Hepatocyte (in vitro differentiated cells): Measurements from ENCODE around the gene RETSAT. TPM values are rescaled to one million over a fixed set of nuclear protein-coding genes. Genes with fewer than 3 reads are reported as not detected.

Experiments
- DNase-seq: peaks from one replicate; pipeline ENCODE4 v3.0.0-alpha.2; 2016; ENCODE audit warnings: low spot score
- H2AFZ ChIP-seq: fragments of 200-600 bp; sonication (generic); 2 replicates; pipeline ENCODE4 v1.6.0; 2016; ENCODE audit warnings: antibody characterized with exemption, mild to moderate bottlenecking
- H3K27ac ChIP-seq: fragments of 200-600 bp; sonication (generic); 2 replicates; pipeline ENCODE4 v1.5.1; 2016; ENCODE audit warnings: mild to moderate bottlenecking
- H3K27me3 ChIP-seq: fragments of 200-600 bp; sonication (generic); 2 replicates; pipeline ENCODE4 v1.6.1; 2016
- H3K36me3 ChIP-seq: fragments of 200-600 bp; sonication (generic); replicated peaks from 2 replicates; pipeline ENCODE4 v1.5.1; 2016; ENCODE audit warnings: low read depth; ENCODE audit not compliant: insufficient read depth
- H3K4me1 ChIP-seq: fragments of 200-600 bp; sonication (generic); 2 replicates; pipeline ENCODE4 v1.5.1; 2016; ENCODE audit warnings: mild to moderate bottlenecking, moderate library complexity; ENCODE audit not compliant: insufficient read depth
- H3K4me2 ChIP-seq: fragments of 200-600 bp; sonication (generic); 2 replicates; pipeline ENCODE4 v1.6.0; 2016
- H3K4me3 ChIP-seq: fragments of 200-600 bp; sonication (generic); 2 replicates; pipeline ENCODE4 v1.5.1; 2016; ENCODE audit warnings: mild to moderate bottlenecking
- H3K79me2 ChIP-seq: fragments of 200-600 bp; sonication (generic); 2 replicates; pipeline ENCODE4 v1.6.0; 2017; ENCODE audit warnings: mild to moderate bottlenecking
- H3K9me2 ChIP-seq: fragments of 200-600 bp; sonication (generic); replicated peaks from 2 replicates; pipeline ENCODE4 v1.6.0; 2017; ENCODE audit warnings: mild to moderate bottlenecking; ENCODE audit not compliant: insufficient read depth
- H3K9me3 ChIP-seq: fragments of 200-600 bp; sonication (generic); 2 replicates; pipeline ENCODE4 v1.5.1; 2016; ENCODE audit warnings: low read depth, mild to moderate bottlenecking
- H4K20me1 ChIP-seq: fragments of 200-600 bp; sonication (generic); 2 replicates; pipeline ENCODE4 v1.6.0; 2016; ENCODE audit warnings: mild to moderate bottlenecking; ENCODE audit not compliant: insufficient read depth, poor library complexity, severe bottlenecking
- EZH2 ChIP-seq: fragments of 200-600 bp; sonication (generic); IDR thresholded peaks from 2 replicates; pipeline ENCODE4 v1.6.1; 2016; ENCODE audit warnings: antibody characterized with exemption, mild to moderate bottlenecking, borderline replicate concordance
- EZH2phosphoT487 ChIP-seq: fragments of 200-600 bp; sonication (generic); IDR thresholded peaks from one replicate; pipeline ENCODE4 v1.6.1; 2018; ENCODE audit warnings: antibody characterized with exemption, mild to moderate bottlenecking, low read depth, moderate library complexity; ENCODE audit not compliant: unreplicated experiment, severe bottlenecking
- WGBS: methylation state at CpG from one replicate; pipeline ENCODE4 v1.1.6; 2016; ENCODE audit warnings: low lambda C conversion rate; ENCODE audit errors: missing lambda C conversion rate; 5-methylcytosine and 5-hydroxymethylcytosine counted together
- polyA plus RNA-seq: library from polyadenylated mRNA; unstranded; fragments of >200 nt; fragmentation: Nextera tagmentation; extraction: Ambion mirVana; gene quantifications from 2 replicates; pipeline ENCODE4 v1.2.1, GENCODE V29; 2016
- total RNA-seq: library from RNA; depleted of rRNA; stranded (reverse); fragments of >200 nt; gene quantifications from 2 replicates; pipeline ENCODE4 v1.2.3, GENCODE V29; 2014
- TF ChIP-seq, protein P1 (sequence below): fragments of 200-600 bp; sonication (generic); IDR thresholded peaks from 2 replicates; pipeline ENCODE4 v1.5.1; 2016; ENCODE audit warnings: antibody characterized with exemption, mild to moderate bottlenecking; ENCODE audit not compliant: poor library complexity

The RETSAT gene
- total RNA-seq (55.3 and 58.5 TPM in 2 replicates), polyA plus RNA-seq (22.2 and 24.7 TPM in 2 replicates)

DNA sequence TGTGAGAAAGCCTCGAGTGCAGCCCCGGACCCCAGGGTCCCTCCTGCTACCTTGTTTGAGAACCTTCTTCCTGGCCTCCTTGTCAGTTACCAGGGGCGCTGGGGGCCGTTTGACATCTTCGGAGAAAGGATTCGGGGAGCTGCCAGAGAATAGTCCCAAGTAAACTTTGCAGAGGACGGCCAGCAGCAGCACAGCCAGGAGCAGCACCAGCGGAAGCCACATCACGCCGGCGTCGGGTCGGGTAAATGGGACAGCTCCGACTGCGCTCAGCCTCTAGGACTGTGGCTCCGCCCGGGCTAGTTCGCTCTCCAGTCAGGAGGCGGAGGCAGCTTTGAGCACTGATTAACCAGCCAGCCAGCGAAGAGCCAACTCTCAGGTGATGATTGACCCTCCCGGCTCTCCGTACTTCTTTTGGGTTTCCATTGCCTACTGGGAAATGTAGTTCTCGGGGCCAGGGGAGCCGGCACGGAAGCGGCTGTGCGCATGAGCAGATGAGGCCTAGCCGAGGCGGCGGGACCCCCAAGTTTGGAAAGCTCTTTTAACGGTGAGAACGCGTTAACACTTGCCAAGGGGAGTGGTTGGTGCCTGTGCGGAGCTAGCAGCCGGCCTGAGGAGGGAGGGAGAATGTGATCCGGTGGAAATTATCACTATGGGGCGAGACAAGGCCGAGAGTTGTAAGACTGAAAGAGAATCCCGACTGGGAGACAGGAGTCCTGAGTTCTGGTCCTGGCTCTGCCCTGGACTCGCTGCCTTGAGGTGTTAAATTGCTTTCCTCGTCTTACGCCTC lies at the start of gene RETSAT, which contains the start of gene ELMOD3:
Gene RETSAT, minus strand, starts transcription at position 243 of the 787 bp plus-strand sequence. Its CDS starts 21 bp downstream, at position 222.
Gene ELMOD3, plus strand, starts transcription at position 484 of the 787 bp plus-strand sequence. CDS start 2,430 bp downstream, outside the sequence.
- H3K36me3 ChIP-seq = no peaks in the 10 kb centered on the region
- H3K4me1 ChIP-seq = peaks cover 10% of the 10 kb centered on the region
- H4K20me1 ChIP-seq = no peaks in the 10 kb centered on the region
- peak within 1 kb of the TSS; percentile 91 for H3K4me2 ChIP-seq
- DNase-seq = peak; percentile 99
- 1% methylated on average over 42 of the region's 42 CpGs for WGBS
- H3K4me3 ChIP-seq = peak within 1 kb of the TSS; percentile 59
- no peaks in the 10 kb centered on the region for H3K9me2 ChIP-seq
- H2AFZ ChIP-seq = peak within 1 kb of the TSS; percentile 78
- TF ChIP-seq EZH2phosphoT487 (no peak), EZH2 (no peak)
- TF ChIP-seq, protein P1, sequence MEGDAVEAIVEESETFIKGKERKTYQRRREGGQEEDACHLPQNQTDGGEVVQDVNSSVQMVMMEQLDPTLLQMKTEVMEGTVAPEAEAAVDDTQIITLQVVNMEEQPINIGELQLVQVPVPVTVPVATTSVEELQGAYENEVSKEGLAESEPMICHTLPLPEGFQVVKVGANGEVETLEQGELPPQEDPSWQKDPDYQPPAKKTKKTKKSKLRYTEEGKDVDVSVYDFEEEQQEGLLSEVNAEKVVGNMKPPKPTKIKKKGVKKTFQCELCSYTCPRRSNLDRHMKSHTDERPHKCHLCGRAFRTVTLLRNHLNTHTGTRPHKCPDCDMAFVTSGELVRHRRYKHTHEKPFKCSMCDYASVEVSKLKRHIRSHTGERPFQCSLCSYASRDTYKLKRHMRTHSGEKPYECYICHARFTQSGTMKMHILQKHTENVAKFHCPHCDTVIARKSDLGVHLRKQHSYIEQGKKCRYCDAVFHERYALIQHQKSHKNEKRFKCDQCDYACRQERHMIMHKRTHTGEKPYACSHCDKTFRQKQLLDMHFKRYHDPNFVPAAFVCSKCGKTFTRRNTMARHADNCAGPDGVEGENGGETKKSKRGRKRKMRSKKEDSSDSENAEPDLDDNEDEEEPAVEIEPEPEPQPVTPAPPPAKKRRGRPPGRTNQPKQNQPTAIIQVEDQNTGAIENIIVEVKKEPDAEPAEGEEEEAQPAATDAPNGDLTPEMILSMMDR = no peak
- H3K79me2 ChIP-seq = peaks cover 44% of the 10 kb centered on the region
- H3K9me3 ChIP-seq = no peaks in the 10 kb centered on the region
- no peaks in the 10 kb centered on the region for H3K27me3 ChIP-seq
- peak within 1 kb of the TSS; percentile 81 for H3K27ac ChIP-seq

- 96% methylated on average over 8 of the region's 8 CpGs for WGBS
- Histone ChIP-seq H3K4me3 (no peak overlapping the region), H4K20me1 (no peaks in the 10 kb centered on the region), H3K9me3 (no peaks in the 10 kb centered on the region), H3K79me2 (peaks cover 11% of the 10 kb centered on the region), H3K4me1 (no peaks in the 10 kb centered on the region), H3K27ac (no peak overlapping the region), H3K27me3 (no peaks in the 10 kb centered on the region), H3K9me2 (no peaks in the 10 kb centered on the region), H2AFZ (no peak overlapping the region), H3K4me2 (no peak overlapping the region), H3K36me3 (no peaks in the 10 kb centered on the region)
- TF ChIP-seq EZH2phosphoT487 (no peak), EZH2 (no peak)
- TF ChIP-seq, protein P1 = no peak
- no peak for DNase-seq
Observed at GRCh38 chr2:85401844-85402243, 47.5 kb upstream of the RETSAT start.

- no peak for DNase-seq
- H4K20me1 ChIP-seq = no peaks in the 10 kb centered on the region
Observed at GRCh38 chr2:85401464-85401805, 47.1 kb upstream of the RETSAT start.

More at GRCh38 chr2:85401464-85401805, 47.1 kb upstream of the RETSAT start:
- peaks cover 11% of the 10 kb centered on the region for H3K79me2 ChIP-seq
- no peaks in the 10 kb centered on the region for H3K27me3 ChIP-seq
- TF ChIP-seq EZH2phosphoT487 (no peak), EZH2 (no peak)
- TF ChIP-seq, protein P1 = no peak
- 92% methylated on average over 7 of the region's 7 CpGs for WGBS
- H3K9me3 ChIP-seq = no peaks in the 10 kb centered on the region
- no peak overlapping the region for H3K4me3 ChIP-seq
- H3K4me2 ChIP-seq = no peak overlapping the region
- no peaks in the 10 kb centered on the region for H3K36me3 ChIP-seq
- H3K9me2 ChIP-seq = no peaks in the 10 kb centered on the region
- H3K27ac ChIP-seq = no peak overlapping the region
- H3K4me1 ChIP-seq = no peaks in the 10 kb centered on the region
- no peak overlapping the region for H2AFZ ChIP-seq
